NK-92 treated with Interleukin-12 subunit alpha and Interleukin-12 subunit beta, amount 100 ng/mL, for 24 hours (cell line): ENCODE measurements around the gene ATXN7L1.
"Not testable (repeated sequence)": the region's sequence is repeated elsewhere in the genome, so short reads cannot be mapped to it uniquely, and the experiment has no call there.

ENCODE experiments used
- DNase-seq: peaks from one replicate; lab custom pipeline; 2025; lab: John Stamatoyannopoulos, UW

ATXN7L1 gene

DNA sequence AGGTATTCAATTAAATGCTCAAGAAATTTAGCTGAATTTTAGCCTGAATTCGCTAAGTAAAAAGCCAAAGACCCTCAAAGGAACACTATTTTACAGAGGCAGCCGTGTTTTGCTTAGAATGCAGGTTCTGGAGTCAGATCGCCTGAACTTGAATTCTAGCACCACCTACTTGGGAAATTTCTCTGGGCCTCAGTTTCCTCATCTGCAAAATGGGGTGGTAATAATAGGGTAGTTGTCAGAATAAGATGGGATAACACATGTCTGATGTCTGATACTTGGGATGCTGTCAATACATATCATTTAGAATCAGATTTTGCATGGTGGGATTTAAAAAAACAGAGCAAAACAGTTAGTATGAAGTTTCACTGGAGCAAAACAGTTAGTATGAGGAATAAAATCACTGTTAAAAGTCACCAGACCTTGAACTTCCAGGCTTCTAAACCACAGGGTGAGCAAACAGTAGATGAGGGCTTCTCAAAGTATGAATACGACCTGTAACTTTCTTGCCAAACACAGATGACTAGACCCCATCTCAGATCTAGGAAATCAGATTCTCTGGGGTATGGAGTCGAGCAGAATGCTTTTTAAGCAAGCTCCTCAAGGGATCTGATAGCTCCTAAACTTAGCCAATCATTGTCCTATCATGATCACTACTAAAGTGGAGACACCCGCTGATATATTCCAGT is 75.4 kb downstream of the ATXN7L1 start:
- DNase-seq, result no peak

- no peak for DNase-seq
Measured at GRCh38 chr7:105800442-105800841, 76.0 kb downstream of the ATXN7L1 start.

GRCh38 chr7:105799677-105800076 is 76.7 kb downstream of the ATXN7L1 start:
- no peak for DNase-seq

- no peak for DNase-seq
Measured at GRCh38 chr7:105799006-105799405, 77.4 kb downstream of the ATXN7L1 start.

DNA sequence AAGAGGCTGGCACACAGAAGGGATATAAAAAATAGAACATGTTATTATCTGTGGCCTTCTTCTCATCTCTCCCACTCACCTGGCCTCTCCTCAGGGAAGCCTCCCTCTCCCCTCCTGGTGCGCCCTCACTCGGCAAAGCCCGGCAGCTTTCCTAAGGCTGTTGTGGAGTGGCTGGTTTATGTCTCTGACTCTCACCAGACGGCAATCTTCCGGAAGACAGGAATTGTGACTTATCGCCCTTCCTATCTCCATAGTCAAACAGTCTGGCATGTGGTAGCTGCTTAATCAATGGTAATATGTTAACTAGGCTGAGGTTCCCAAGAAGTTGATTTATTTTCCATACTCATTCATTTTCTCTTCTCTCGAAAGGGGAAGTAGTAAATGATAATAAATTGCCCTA is 78.7 kb downstream of the ATXN7L1 start:
- DNase-seq, result no peak

- DNase-seq, result no peak
Measured at GRCh38 chr7:105796365-105796764, 80.0 kb downstream of the ATXN7L1 start.

DNA sequence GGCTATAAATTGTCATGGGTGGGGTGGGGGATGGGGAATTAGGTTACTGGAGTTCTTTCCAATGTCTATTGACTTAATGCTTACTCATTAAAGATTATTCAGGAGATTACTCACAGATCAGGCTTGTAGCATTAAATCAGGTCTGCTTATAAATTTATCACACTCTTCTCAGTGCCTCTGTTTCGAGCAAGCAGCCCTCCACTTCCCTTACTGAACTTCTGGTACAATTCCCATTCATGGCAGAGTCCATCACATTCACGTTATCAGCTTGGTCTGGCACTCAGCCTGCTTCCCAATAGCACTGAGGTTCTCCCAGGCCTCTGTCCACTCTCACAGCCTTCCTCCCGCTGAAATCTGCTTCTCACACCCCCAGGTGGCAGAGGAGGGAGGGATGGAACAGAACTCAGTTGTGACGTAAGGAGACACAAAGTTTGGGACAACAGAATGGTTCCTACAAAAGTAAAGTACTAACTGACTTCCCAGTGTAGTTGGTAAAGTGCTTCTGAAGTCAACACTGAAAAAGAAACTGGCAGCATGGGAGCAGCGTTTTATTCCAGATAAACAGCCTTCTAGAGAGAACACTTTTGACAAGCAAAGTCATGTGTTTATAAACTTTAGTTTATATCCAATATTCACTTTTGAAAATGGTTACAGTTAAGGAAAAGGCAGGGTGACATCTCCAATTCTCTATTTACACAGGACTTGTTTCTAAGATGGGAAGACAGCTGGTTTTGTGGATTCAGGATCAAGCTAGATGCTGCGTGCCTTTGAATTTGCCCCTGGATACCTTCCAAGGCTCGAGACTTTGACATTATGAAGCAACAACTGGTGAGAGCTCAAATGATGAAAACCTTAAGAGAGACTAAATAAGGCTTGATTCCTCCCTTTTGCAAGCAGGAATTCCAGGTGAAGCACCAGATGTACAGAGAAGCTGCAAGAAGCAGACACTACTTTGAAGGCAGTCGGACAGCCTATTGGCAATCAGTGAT is 81.4 kb downstream of the ATXN7L1 start:
- DNase-seq, result no peak

- DNase-seq, result no peak
Measured at GRCh38 chr7:105792488-105793370, 83.7 kb downstream of the ATXN7L1 start.

- no peak for DNase-seq
Measured at GRCh38 chr7:105791926-105792325, 84.5 kb downstream of the ATXN7L1 start.

DNA sequence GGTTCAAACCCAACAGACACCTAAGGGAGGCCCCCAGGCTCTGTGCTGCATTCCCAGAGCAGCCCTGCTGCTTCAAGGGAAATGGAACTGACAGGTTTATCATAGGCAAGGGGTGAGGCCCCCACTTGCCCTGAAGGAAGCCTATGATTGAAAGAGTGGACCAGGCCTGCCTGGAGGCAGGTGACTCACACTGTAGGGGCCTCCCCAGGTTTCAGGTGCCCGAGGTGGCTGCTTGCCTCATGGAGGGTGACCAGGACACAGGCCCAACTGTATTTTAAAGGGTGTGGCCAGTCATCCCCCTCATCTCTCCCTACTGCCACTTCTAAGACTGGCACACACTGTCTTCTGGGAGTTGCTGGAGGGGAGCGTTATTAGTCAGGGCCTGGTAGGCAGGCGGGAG is 85.4 kb downstream of the ATXN7L1 start:
- no peak for DNase-seq

DNA sequence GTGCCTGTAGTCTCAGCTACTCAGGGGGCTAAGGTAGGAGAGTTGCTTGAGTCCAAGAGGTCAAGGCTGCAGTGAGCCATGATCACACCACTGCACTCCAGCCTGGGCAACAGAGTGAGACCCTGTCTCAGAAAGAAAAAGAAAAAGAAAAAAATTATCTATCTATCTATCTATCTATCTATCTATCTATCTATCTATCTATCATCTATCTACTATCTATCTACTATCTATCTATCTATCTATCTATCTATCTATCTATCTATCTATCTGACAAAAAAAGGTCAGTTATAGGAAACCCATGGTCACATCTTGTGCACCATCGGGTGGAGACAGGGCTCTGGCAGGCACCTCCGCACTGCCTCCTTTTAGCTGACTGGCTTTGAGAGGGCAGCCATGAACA is 85.9 kb downstream of the ATXN7L1 start:
- not testable (repeated sequence) for DNase-seq

GRCh38 chr7:105788816-105789349 is 87.5 kb downstream of the ATXN7L1 start:
- DNase-seq, result no peak

GRCh38 chr7:105788356-105788755 is 88.0 kb downstream of the ATXN7L1 start:
- no peak for DNase-seq

DNA sequence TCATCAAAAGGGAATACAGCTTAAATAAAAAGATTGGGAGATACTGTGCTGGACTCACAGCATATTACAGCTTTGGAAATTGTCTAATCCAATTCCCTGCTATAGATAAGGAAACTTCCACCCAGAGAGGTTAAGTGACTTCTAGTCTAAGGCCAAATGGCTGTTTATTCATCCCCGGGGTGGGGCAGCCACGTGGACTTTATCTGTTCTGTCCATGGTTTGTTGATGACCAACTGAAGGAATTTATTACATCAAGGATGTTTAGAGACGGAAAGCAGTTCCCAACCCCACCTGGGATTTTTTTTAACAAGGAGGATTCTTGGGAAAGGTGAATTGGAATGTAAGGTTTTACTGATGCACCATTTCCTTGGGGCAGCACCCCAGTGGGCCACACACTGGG is 88.6 kb downstream of the ATXN7L1 start:
- no peak for DNase-seq

GRCh38 chr7:105786520-105787470 is 89.6 kb downstream of the ATXN7L1 start:
- DNase-seq, result no peak

DNA sequence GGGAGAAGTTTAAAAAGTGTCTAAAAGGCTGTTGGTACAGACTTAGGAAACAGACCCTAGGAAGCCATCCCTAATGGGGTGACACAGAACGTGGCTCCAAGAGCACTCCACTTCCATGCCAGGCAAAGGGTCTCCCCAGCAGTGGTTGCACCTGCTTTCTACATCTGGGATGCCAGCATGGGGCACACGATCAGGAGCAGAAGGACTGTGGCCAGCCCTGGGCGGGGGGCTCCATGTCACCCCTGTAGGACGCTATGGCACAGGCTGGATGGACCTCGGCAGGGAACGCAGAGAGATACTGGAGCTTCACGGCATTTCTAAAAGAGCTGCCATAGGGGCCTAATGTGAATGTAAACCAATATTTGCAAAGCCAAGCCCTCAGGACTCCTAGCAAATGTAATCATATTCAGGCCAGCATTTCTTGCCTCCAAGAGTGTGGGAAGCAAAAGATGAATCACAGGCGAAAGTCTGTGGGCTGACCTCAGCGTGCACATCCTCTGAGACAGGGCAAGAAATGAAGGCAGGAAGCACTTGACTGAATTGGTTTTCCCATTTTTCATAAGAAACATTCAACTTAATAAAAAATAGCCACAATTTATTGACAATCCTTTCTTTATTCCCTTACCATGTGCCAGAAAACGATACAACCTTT is 93.9 kb downstream of the ATXN7L1 start:
- no peak for DNase-seq

GRCh38 chr7:105779856-105780780 is 96.3 kb downstream of the ATXN7L1 start:
- no peak for DNase-seq

GRCh38 chr7:105778956-105779355 is 97.4 kb downstream of the ATXN7L1 start:
- no peak for DNase-seq
